ENCODE data around the gene PRIM2. TPM values are rescaled to one million over a fixed set of nuclear protein-coding genes. Genes with fewer than 3 reads are reported as not detected.
"Not testable (repeated sequence)": the region's sequence is repeated elsewhere in the genome, so short reads cannot be mapped to it uniquely, and the experiment has no call there.

Gene PRIM2
- total and polyA plus RNA-seq, 11 donors = 1.6 to 5.4 (median 4.4) TPM

- no peaks in the 10 kb centered on the region for H3K27me3 ChIP-seq
- intact Hi-C loops (cut with DNase I) = no loop called here
- no peak overlapping the region for H3K4me3 ChIP-seq
- no peak for TF ChIP-seq POLR2A (IDR thresholded peaks at IDR 0.05)
- no peak for TF ChIP-seq CTCF (IDR thresholded peaks at IDR 0.05)
- no peaks in the 10 kb centered on the region for H3K36me3 ChIP-seq
- peaks cover 0 to 30% (median 10%) of the 10 kb centered on the region in 12 donors for H3K4me1 ChIP-seq
- H3K27ac ChIP-seq = no peak overlapping the region
- DNase-seq = no peak
- WGBS, 4 donors = 68 to 82% (median 78%) methylated on average over 3 of the region's 3 CpGs
- ATAC-seq = no peak
- no peaks in the 10 kb centered on the region for H3K9me3 ChIP-seq
Observed at GRCh38 chr6:57435475-57436160, 118.2 kb downstream of the PRIM2 start.

GRCh38 chr6:57440735-57441134 lies 123.3 kb downstream of the PRIM2 start:
- H3K27me3 ChIP-seq; H3K27ac ChIP-seq; intact Hi-C loops (cut with DNase I); DNase-seq; H3K36me3 ChIP-seq; ATAC-seq; H3K4me3 ChIP-seq; H3K9me3 ChIP-seq; H3K4me1 ChIP-seq: not testable (repeated sequence)
- WGBS, 4 donors = 84 to 100% (median 87%) methylated on average over 1 of the region's 1 CpG

- H3K9me3 ChIP-seq; H3K4me1 ChIP-seq; H3K27ac ChIP-seq; H3K4me3 ChIP-seq; H3K36me3 ChIP-seq; ATAC-seq; intact Hi-C loops (cut with DNase I); H3K27me3 ChIP-seq; DNase-seq: not testable (repeated sequence)
Observed at GRCh38 chr6:57442133-57442532, 124.7 kb downstream of the PRIM2 start.

GRCh38 chr6:57443181-57443580 lies 125.8 kb downstream of the PRIM2 start:
- H3K4me1 ChIP-seq; H3K36me3 ChIP-seq; intact Hi-C loops (cut with DNase I): not testable (repeated sequence)

DNA sequence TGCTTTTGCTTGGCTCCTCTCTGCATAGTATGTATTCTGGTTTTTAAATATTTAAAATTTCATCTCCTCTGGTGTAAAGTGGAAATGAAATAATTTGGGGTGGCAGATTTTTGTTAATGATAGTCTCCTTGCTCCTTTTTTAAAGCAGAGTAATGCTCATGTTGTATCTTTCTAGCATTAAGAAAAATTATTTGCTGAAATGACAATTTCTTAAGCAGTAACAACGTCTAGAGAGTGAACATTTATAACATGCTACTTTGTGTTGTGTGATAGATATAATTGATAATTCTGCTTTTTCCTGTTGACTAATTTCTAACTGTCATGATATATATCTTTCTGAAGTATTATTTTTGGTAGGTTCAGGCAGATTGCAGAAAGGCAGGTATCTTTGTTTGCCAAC lies 127.4 kb downstream of the PRIM2 start:
- H3K27ac ChIP-seq; DNase-seq; H3K36me3 ChIP-seq; H3K4me3 ChIP-seq; H3K9me3 ChIP-seq; H3K4me1 ChIP-seq; intact Hi-C loops (cut with DNase I); H3K27me3 ChIP-seq; ATAC-seq: not testable (repeated sequence)
- whole genome bisulfite sequencing, 4 donors = 82 to 89% (median 86%) methylated on average over 1 of the region's 1 CpG

More at GRCh38 chr6:57443181-57443580, 125.8 kb downstream of the PRIM2 start:
- not testable (repeated sequence) for H3K4me3 ChIP-seq, ATAC-seq, H3K9me3 ChIP-seq, H3K27me3 ChIP-seq, DNase-seq, H3K27ac ChIP-seq
- 94 to 96% (median 95%) methylated on average over 2 of the region's 2 CpGs for WGBS, 4 donors

- H3K4me3 ChIP-seq; intact Hi-C loops (cut with DNase I); H3K36me3 ChIP-seq; H3K27ac ChIP-seq; ATAC-seq; H3K9me3 ChIP-seq; DNase-seq; H3K4me1 ChIP-seq; H3K27me3 ChIP-seq: not testable (repeated sequence)
Observed at GRCh38 chr6:57445379-57445778, 127.9 kb downstream of the PRIM2 start.

DNA sequence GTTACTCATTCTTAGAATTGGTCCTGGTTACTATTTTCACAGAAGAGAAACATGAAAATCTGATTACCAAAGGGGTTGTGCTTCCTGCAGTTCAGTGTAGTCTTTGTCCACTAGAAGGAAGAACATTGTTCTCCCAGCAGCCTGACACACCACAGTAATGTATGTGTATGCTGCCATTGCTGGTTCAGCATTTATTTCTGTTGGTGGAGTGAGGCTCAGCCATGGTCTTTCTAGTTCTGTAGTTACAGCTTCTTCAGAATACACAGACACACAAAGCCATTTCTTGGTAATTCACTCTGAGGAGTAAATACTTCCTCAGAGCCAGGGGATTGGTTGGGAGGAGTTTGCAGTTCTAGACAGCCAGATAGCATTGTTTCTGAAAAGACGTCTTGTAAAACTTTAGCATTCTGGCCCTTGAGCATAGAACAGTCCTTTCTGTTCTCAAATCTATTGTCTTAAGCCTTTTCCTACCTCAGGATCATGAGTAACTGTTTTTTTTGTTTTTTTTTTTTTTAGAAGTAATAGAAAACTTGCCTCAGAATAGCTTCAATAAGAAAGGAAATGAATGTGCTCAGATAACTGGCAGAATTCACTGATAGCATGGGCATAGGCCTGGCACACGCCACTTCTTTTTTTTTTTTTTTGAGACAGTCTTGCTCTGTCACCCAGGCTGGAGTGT lies 128.5 kb downstream of the PRIM2 start:
- H3K4me3 ChIP-seq; DNase-seq; H3K36me3 ChIP-seq; H3K4me1 ChIP-seq; H3K27me3 ChIP-seq; intact Hi-C loops (cut with DNase I); H3K9me3 ChIP-seq: not testable (repeated sequence)
- 52 to 70% (median 63%) methylated on average over 2 of the region's 2 CpGs for WGBS, 4 donors
- ATAC-seq = peak in 1 of 4 donors; percentile 59
- peak overlapping the region in 2 of 12 donors; percentile 10 to 23 for H3K27ac ChIP-seq

DNA sequence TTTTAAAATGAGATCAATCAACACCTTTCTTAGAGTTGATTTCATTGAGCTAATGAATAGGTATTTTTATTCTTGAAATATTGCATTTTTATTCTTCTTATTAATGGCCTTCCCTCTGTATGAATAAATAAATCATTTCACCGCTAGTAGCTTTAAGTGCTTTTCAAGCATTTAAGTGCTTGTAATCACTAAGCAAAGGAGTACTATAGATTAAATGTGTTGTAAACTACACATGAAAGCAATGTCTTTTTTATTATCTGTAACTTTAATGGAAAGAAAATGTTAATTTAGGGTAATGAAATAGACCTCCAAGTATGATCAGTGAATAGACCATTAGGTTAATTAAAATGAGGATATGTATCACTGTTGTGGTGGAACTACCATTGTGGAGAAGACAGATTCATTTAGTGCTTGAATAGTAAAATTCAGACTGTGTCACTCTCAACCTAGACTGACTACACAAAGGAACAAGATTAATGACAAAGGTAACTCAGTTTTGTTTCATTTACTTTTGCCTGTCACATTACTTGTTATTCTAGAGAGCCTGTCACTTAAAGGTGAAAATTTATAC lies 132.2 kb downstream of the PRIM2 start:
- 72 to 91% (median 80%) methylated on average over 1 of the region's 1 CpG for WGBS, 4 donors

DNA sequence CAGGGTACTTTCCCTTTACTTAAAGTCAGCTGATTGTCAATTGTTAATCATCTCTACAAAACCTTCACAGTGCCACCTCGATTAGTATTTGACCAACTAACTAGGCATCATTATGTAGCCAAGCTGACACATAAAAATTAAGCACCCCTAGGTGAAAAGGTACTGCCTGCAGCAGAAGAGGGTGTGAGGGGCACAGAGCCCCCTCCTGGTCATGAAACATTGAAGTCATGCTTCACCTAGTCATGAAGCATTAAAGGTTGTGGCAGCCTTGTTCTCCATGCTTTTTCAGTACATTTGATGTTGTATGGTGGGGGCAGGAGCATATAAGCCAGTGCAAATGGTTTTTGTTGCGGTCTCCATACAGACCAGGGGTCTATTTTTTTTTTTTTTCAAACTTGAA lies 142.4 kb downstream of the PRIM2 start:
- H3K9me3 ChIP-seq; H3K27me3 ChIP-seq; ATAC-seq; intact Hi-C loops (cut with DNase I); H3K36me3 ChIP-seq; DNase-seq; H3K27ac ChIP-seq; H3K4me3 ChIP-seq; H3K4me1 ChIP-seq: not testable (repeated sequence)
- 91 to 94% (median 92%) methylated on average over 2 of the region's 2 CpGs for WGBS, 4 donors

More for the DNA sequence above, 132.2 kb downstream of the PRIM2 start:
- H3K36me3 ChIP-seq; H3K4me1 ChIP-seq; ATAC-seq; H3K9me3 ChIP-seq; H3K27ac ChIP-seq; intact Hi-C loops (cut with DNase I); H3K4me3 ChIP-seq; DNase-seq; H3K27me3 ChIP-seq: not testable (repeated sequence)

GRCh38 chr6:57461022-57461421 lies 143.6 kb downstream of the PRIM2 start:
- ATAC-seq; H3K4me1 ChIP-seq; DNase-seq; H3K36me3 ChIP-seq; intact Hi-C loops (cut with DNase I); H3K27me3 ChIP-seq; H3K4me3 ChIP-seq; H3K27ac ChIP-seq; H3K9me3 ChIP-seq: not testable (repeated sequence)
- WGBS, 4 donors = 75 to 85% (median 83%) methylated on average over 3 to 4 of the region's 4 CpGs
